GM21723 (cell line): Measurements from ENCODE around the gene DMGDH.

ENCODE experiments used
- ATAC-seq: cut with Tn5 transposase; IDR thresholded peaks from one replicate; pipeline ENCODE4 v1.9.1; 2021; ENCODE audit warnings: mild to moderate bottlenecking, moderate library complexity; ENCODE audit not compliant: unreplicated experiment

DMGDH gene

DNA sequence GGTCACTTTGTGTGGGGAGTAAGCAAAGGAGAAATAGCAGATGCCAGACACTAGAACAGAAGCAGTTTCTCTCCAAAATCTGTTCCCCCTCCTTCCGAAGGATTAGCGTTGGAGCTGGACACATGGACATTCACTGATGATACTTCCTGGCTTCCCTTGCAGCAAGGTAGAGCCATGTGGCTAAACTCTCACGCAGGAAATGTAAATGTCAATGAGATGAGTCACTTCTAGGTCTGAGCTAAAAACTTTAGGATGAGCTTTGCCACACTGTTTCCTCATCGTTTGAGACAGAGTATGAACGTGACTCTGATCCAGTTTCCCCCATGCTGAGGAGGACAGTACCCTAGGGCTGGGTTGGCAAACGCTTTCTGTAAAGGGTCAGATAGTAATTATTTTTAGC lies 5.2 kb upstream of the DMGDH start:
- no peak for ATAC-seq

DNA sequence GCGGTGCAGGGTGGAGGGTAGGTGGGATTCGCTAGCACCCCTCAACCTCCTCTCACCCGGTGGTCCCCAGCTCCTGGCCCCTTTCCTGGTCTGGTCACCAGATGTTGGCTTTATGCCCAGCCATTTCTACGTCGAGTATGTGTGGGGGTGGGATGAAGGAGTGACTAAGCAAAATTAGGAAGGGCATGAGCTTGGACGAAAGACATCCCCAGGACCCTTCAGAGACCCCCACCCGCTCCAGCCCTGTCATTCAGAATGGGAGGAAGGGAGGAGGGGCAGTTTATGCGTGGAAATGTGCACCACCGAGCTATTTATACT lies 835 bp upstream of the DMGDH start:
- ATAC-seq = no peak

DNA sequence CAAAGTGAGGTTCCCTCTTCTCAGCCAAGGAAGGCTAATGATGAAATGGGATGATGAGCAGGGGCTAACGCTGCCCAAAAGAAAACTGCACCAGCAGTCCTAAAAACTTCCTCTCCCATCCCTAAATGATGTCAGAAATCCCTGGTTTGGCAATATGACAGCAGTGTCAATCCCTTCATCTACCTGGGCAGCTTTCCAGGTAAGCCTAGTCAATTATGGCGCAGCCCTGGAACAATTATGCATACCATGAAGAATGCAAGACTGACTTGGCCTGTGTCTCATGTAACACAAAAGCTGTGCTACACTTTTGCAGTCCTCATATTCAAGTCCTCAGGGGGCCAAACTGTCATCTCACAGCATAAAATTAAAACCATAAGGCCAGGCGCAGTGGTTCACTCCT lies 7.0 kb downstream of the DMGDH start:
- no peak for ATAC-seq

DNA sequence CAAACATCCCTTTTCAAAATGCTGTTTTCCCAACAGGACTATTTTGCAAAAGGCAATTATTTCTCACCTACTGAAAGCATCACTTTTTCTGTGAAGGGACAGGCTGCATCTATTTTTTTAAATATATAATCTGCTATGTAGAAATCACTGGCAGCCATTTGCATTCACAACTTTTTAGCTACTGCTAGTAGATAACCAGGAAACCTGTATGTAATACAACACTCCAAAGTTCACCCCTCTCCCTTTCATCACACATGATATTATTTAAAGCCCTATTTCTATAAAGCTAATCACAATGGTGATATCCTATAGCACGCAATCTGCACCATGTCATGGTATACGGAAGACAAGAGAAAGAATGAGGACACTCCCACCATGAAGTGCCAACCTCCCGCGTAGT lies 9.8 kb downstream of the DMGDH start:
- no peak for ATAC-seq

DNA sequence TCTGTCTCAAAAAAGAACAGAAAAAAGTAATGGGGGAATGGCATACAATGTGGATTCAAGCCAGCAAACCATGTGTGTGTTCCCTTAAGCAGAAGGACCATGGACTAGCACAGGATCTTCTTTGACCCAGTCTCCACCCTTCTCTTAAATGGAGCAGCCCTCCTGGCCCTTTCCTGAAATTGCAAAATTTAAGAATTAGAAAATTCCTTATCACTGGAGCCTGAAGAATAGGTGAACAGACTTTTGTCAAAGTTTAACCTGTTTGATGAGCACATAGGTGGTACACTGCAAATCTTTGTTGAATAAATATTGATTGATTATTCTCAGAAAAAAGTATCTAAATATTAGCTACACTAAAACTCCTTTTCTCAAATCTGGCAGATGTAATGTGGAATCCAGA lies 12.6 kb downstream of the DMGDH start:
- no peak for ATAC-seq

DNA sequence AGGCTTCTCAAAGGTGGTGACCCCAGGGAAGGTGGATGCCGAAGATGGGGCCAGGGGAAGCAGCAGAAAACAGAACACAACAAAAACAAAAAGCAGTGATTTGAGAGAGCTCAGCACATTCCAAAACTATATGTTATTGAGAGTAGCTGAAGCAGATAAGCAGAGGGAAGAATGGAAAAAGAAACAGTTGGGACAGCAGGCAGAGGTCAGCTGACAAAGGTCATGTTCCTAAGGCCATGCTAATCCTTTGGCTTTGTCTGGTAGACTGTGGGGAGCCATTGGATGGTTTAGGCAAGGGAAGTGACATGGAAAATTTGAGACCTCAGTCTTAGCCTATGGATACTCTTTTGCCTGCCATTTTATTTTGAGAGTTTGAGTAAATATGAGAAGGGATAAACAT lies 14.5 kb downstream of the DMGDH start:
- no peak for ATAC-seq

DNA sequence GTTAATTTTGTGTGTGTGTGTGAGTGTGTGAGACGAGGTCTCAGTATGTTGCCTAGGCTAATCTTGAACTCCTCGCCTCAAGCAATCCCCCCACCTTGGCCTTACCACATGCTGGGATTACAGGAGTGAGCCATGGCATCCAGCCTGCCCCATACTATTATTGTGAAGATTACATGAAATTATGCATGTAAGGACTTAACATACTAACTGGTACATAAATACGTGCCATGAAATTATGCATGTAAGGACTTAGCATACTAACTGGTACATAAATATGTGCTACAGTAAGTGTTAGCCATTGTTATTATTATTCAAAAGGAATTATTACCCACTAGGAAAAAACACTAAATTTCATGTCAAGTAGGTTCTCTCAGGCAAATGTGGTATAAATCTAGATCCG lies 16.2 kb downstream of the DMGDH start:
- ATAC-seq = no peak

DNA sequence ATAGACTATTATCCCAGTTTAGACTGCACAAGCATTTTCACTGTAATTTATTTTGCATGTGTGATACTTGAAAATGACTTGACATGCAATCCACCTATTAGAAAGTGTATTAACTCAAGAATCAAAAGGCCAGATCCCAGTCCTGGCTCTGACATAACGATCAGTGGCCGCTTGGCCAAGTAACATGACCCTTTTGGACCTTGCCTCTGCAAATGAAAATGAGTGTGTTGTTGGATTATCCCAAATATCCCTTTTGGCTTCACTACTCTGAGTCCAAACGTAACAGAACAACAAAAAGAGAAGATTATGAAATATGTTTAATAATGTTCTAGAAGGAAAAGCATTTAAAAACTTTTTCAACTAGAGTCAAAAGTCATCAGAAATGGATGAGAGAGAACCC lies 19.0 kb downstream of the DMGDH start:
- no peak for ATAC-seq

DNA sequence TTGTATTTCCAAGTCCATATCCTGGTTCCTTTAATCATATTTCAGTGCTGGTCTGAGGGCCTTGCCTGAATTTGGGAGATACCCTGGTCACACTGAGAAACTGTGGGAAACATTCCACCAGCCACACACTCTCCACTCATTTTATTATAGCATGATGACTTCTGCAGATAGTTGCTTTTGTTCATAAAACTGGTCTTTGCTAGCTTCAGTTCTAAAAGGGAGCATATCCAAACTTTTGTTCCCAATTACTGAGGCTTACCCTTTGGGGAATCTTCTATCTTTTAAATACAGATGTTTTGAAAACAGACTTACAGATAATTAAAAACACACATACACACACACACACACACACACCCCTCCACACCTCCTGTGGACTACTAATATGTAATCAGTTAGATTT lies 21.0 kb downstream of the DMGDH start:
- no peak for ATAC-seq

DNA sequence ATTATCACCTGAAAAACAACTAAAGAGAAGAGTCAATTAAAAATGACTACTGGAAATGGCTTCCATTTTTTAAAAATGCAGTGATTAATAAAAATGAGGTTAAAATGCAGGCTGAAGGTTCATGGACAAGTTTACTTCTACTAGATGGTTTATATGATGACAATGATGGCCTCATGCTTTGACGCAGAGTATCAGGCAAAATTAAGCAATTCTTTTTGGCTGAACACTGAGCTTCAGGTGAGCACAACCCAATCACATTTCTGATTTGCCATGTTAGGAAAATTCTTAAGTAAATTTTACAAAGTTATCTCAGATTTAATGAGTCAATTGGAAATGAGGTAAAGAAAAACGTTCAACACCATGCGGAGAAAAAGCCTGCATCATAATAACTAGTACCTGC lies 22.3 kb downstream of the DMGDH start:
- no peak for ATAC-seq

DNA sequence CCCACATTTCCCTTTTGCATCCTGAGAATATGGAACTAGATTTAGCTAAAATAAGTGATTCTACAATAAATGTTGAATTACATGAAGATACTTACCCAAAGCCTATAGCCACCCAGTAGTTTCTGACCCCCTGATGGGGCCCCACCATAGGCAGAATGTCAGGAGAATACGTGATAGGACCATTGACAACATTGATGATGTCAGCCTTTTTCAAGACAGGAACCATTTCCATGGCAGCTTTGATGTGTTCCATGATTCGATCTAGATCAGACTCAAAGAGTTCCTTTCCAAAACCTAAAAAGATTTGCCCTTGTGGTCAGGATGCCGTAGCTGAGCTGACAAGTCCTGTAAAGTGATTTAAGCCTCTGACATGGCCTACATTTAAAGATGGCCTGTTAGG lies 27.3 kb downstream of the DMGDH start:
- no peak for ATAC-seq

DNA sequence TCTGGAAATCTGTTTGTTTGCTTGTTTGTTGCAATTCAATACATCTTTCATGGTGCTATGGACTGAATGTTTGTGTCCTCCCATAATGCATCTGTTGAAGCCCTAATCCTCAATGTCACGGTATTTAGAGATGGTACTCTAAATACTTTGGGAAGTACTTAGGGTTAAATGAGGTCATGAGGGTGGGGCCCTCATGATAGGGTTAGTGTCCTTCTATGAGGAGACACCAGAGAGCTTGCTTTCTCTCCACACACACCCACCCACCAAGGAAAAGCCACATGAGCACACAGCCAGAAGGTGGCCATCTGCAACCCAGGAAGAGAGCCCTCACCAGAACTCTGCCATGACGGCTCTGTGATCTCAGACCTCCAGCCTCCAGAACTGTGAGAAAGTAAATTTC lies 32.7 kb downstream of the DMGDH start:
- no peak for ATAC-seq

DNA sequence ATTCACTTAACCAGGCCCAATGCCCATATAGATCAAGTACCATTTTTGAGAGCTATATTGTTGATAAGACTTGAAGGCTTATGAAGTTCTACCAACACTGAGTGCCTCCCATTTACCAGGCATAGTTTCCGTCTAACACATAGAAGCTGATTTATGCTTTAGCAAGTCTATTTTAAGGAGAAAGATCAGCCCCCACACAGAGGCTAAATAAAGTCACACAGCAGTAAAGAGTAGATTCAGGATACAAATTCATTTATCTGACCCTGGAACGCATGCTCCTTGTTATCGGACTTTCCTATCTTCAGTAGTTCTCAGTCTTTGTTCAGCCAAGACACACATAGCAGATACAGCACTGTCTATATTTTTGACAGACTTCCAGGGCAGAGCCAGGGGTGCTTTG lies 34.2 kb downstream of the DMGDH start:
- ATAC-seq = no peak

DNA sequence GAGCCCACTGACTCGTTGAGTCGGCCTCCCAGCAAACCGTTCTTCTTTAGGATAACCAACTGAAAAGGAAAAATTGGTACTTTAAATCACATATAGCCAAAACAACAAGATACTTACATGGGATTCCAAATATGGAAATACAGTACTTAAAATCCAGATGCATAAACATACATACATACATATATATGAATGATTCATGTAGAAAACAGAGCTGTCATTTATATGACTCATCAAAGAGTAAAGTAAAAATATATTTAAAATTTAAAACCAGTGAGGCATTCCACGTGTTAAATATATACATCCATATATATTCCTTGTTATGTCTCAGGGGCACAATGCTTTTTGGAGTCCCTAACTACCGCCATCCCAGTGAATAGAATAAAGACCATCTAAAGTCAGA lies 36.7 kb downstream of the DMGDH start:
- ATAC-seq = no peak

DNA sequence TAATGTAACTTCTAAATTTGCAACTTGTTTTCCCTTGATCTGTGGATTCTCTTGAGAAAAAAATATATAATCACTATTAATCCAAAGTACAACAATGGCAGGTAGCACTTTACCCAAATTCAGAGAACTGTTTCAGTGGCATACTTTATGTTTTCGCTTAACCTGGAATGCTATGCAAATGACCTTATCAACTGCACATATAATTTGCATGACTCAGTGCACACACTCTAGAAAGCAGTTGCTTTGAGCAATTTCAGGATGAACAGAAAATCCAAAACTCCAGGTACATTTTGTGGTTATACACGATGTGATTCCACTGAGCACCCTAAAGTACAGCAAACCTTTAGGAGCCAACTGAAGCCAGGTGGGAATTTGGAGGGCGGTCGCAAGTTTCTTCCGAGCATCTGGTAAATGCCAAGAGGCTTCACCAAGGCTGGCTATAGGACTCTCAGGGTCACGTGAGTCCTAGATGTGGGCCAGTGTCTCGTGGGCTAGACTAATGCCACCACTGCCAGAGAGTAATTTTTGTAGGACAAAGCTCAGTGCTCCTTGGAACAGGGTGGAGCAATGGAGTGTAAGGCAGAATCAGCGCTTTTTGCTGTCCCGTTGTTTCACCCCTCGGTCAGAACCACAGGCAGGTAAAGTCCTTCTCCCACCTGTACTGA lies 37.3 kb downstream of the DMGDH start:
- ATAC-seq = no peak

DNA sequence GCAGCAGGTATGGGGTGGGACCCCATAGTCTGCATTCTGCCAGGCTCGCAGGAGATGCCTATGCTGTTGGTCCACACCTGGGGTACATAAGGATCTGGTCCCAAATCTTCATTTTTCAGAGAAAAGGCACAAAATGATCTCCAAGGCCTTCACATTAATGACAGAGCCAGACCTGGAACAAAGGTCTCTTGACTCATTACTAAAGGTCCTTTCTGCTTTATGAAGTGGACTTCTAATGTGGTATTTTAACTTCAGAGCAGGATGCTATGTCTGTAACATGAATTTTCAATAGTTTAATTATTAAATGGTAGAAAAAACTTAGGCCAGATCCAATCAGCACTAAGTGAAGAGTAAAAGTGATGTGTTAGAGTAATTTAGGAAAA lies 38.0 kb downstream of the DMGDH start:
- ATAC-seq = no peak

DNA sequence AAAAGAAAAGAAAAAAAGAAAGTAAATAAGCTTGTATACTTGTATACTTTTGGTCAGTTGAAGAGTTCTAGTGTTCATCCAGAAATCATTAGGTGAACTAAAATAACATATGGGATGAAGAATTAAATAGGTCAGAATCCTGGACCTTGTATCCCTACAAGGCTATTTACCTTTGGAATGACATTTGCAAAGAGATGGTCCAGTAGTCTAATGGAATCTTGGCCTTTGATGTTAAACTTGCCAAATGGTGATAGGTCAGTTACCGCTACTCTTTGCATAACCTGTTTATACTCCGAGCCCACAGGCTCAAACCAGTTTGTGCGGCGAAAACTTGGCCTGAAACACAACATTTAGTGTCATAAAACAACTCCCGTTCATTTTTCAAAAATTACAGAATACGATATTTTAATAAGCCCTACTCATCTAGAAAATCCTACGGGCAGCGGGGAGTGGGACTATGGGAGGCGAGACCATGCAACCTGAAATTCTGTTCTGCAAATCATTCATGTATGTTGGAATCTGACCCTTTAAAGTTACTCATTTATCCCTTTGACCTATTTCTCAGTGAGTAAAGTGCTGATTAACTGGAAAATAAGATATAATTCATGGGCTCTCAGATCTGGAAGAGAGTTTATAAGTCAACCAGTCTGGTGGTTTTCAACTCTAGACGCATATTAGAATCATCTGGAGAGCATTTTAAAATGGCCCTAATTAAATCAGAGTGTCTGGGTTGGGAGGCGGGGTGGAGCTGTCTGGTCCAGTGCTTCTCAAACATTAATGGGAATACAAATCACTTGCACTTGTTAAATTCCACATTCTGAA lies 38.6 kb downstream of the DMGDH start:
- no peak for ATAC-seq

DNA sequence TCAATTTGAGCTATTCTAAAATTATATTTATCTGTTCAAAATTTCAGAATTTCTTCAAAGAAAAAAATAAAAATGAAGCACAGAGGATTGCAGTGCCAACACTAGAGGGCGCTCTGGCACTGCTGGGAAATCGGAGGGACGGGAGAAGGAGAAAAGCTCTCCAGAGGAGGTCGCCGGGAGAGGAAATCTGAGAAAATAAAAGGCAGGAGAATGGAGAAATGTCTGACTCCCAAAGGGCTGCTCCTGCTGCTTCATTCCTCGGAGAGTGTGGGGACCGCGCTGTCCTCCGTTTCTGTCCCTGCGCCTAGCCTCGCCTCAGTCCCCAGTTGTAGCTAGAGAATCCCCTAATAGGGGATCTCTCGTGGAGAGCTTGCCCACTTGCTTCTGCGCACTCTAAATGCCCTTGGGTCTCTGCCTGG lies 44.4 kb downstream of the DMGDH start:
- ATAC-seq = no peak

DNA sequence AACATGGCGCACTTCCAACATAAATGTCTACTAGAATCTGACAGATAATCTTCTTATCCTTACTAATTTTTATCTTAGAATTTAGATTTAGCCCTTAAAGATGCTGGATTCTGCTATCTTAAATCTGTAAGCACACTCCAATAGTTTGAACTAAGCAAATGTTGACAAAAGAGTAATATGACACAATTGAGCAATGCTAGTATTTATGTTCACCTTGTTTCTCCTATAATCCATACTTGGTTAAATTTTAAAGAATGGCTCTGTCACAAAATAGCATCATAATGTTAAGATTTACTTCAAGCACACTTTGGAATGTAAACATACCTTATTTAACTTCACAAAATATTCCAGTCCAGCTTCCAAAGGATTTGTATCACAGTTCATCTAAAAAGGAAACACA lies 45.5 kb downstream of the DMGDH start:
- ATAC-seq = no peak

DNA sequence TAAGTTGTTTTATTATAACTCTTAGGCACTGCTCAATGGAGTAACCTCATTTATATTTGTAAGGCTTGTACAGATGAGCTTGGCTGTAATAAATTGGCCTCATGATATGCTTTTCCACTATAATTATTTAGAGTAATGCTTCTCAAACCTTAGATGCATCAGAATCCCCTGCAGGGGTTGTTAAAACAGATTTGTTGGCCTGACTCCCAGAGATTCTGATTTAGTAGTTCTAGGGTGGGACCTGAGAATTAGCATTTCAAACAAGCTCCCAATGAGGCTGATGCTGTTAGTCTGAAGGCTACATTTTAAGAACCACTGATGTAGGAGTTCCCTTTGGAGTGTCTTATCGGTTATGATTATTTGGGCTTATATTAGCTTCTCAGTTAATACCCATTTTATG lies 46.1 kb downstream of the DMGDH start:
- no peak for ATAC-seq

DNA sequence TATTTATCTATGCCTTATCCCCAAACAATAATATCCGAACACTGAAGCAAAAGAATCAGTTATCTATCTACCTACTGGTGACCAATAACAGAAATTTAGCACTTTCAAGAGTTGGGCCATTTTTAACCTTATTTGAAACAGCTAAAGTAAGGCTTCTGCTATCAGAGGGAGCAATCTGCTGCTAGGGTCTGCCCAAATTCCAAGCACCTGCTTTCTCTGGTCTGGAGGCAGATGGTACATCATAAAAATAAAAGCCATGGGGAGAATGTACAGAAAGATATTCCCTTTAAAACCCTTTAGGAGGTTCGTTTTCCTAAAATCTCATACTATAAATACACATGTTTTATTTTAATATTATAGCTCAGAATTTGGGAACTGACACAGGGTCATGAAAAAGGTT lies 46.7 kb downstream of the DMGDH start:
- ATAC-seq = no peak

DNA sequence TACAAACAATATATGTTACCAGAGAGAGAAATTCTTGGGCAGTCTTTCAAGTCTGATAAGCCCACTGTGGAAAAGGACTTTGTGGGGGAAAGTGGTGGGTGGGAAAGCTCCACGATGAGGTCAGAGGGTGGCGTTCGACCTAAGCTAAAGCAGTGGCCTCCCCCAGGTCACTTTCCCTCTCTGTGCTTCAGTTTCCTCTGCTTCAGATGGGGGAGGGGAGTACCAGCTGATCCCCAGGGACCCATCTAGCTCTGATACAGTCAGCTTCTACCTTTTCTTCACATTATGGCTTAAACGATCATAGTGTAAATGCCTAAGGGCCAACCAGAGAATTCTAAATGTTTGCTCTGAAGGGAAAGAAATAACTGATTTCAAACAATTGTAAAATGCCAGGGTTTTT lies 47.7 kb downstream of the DMGDH start:
- ATAC-seq = no peak
